GM18873 (cell line): ENCODE data around the gene HELB.

ENCODE experiments used
- ATAC-seq: cut with Tn5 transposase; IDR thresholded peaks from one replicate; pipeline ENCODE4 v1.9.1; 2021; ENCODE audit warnings: mild to moderate bottlenecking, moderate library complexity, moderate number of reproducible peaks; ENCODE audit not compliant: unreplicated experiment, low FRiP score

HELB gene

GRCh38 chr12:66301944-66302826, at the start of gene HELB:
HELB (plus strand) TSS chr12:66302493; CDS start chr12:66302604, 111 bp downstream.
- peak; percentile 82 for ATAC-seq

GRCh38 chr12:66252771-66253170, 49.5 kb upstream of the HELB start:
- ATAC-seq, result no peak

GRCh38 chr12:66255737-66256136, 46.6 kb upstream of the HELB start:
- no peak for ATAC-seq

DNA sequence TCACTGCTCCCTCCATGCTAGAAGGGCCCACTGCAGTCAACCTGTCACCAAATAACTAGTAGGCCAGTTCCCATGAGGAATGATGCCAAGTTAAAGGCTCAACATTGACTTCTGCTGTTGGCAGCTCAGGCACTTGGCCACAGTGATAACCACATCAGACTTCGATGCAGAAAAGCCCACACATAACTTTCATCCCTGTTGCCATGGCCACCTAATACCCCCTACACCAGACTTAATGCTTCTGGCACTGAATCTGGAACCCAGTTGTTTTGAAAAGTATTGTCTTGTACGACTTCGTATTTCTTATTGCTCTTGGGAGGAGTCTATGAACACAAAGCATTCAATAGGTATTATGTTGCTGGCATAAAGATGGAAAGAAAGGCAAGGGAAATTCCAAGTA, 44.3 kb upstream of the HELB start:
- ATAC-seq, result no peak

DNA sequence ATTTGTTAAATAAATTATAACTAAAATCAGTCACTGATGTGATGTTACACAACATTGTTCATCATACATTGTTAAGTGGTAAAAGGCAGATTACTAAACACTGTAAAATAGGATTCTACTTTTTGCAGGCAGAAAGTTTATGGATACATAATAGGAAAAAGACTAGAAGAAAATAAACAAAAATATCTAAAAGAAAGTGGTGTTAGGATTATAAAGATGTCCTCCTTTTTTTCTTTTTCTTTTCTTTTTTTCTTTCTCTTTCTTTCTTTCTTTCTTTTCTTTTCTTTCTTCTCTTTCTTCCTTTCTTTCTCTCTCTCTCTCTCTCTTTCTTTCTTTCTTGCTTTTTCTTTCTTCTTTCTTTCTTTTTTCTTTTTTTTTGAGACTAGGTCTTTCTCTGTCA, 39.6 kb upstream of the HELB start:
- ATAC-seq, result no peak

DNA sequence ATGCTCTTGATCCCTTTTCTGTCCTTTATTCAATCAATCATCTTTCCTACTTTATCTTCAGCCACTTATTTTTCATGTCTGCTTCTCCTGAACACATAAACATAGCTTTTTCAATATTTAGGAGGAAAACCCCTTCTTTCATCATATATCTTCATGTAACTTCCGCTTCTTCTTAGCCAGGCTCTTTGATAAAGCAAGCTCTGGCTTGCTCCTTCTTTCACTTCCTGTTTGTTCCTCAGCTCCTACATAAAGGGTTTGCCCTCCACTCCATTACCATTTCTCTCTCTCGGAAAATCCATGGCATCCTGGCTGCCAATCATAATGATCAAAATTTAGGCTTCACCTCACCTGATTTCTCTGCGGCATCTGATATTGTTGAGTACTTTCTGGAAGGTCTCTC, 33.7 kb upstream of the HELB start:
- no peak for ATAC-seq

- ATAC-seq, result no peak
Measured at GRCh38 chr12:66269142-66269541, 33.2 kb upstream of the HELB start.

DNA sequence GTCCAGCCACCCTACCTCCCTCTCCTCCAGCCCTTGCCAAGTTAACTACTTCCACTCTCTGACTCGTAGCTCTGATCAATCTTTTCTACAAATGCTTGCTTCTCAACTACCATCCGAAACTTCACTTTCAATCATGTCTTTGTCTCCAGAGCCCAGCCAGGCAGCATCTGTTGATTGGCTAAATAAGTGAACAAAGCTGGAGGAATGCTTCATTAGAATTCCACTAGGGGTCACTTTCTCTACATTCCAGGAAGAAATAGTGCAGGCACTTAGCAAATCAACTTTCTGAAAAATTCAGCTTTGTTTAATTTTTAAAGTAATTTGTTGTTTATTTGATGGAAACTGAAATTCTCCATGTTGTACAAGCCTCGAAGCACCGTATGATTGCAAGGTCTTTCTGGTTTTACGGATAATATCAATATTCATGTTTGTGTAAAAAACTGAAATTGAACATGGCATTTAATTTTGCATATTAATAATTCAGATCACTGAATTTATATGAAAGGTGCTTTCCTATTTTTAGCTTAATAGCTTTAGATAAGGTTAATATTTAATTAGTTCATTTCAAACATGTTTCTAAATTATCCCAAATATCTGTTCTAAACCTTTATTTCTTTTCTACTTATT, 32.4 kb upstream of the HELB start:
- ATAC-seq, result no peak

GRCh38 chr12:66270613-66271012, 31.7 kb upstream of the HELB start:
- no peak for ATAC-seq

DNA sequence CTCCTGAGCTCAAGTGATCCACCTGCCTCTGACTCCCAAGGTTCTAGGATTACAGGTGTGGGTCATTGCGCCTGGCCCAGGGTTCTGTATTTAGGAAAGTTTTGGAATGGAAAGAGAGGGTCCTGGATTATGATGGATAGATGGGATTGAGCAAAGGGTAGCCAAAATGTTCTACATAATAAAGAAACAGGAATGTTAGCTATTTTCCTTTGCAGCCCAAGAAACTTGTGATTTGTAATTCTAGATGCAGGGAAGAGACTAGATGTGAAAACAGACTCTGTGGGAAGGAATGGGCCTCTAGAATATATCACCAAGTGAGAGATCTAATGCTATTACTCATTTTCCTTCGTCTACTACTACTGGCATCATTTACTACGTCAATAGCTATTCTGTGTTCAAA, 29.6 kb upstream of the HELB start:
- ATAC-seq, result no peak

- no peak for ATAC-seq
Measured at GRCh38 chr12:66273147-66273546, 29.1 kb upstream of the HELB start.

- no peak for ATAC-seq
Measured at GRCh38 chr12:66275040-66275439, 27.3 kb upstream of the HELB start.

DNA sequence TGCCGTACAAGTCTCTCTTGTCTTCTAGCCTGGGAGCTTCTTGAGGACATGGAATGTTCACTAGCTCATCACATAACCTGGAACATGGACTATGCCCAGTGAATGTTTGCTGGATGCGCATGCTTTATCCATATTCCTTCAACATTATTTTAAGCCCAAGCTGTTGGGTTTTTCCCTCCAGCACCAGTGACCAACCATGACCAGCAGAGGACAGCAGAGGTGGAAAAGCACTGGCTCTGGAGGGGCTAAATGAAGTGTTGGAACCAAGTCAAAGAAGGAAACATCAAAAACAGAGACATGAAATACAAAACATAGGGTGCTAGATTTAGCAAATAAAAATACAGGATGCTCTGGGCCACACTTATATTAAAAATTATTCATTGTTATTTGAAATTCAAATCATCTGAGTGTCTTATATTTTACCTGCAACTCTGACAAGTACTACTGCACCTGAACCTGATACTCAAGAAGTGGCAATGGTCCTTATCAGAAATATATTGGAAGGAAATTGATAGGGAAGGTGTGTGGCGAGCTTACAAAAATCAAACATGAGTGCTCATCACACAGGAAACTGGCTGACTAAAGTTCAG, 23.1 kb upstream of the HELB start:
- no peak for ATAC-seq

DNA sequence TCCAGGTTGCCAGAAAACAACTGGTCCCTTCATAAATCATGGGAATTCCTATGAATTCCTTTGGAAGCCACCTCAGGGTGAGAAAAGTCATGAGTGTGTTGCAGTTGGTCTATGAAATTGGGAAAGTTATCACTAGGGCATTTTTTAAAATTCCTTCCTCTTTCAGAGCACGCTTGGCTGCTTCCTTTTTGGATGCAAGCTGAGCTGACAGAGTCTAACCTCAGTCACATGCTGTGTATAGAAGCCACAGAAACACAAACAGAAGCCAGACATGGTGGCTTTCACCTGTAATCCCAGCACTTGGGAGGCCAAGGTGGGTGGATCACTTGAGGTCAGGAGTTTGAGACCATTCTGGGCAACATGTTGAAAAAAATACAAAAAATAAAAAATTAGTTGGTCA, 21.7 kb upstream of the HELB start:
- ATAC-seq, result no peak

- ATAC-seq, result no peak
Measured at GRCh38 chr12:66282244-66282643, 20.0 kb upstream of the HELB start.

DNA sequence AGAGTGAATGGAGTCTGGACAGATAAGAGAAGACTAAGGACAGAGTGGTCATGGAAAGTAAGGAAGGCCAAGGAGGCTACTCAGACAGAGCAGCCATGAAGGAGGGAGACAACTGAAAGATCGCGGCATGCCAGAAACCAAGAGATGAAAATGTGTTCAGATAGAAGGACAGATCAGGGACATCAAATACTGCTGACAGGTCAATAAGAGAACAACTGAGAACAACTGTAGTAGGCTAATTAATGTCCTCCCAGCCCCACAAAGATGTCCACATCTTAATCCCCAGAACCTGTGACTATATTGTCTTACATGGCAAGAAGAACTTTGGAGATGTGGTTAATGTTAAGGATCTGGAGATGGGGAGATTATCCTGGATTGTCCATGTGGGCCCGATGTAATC, 15.0 kb upstream of the HELB start:
- no peak for ATAC-seq

DNA sequence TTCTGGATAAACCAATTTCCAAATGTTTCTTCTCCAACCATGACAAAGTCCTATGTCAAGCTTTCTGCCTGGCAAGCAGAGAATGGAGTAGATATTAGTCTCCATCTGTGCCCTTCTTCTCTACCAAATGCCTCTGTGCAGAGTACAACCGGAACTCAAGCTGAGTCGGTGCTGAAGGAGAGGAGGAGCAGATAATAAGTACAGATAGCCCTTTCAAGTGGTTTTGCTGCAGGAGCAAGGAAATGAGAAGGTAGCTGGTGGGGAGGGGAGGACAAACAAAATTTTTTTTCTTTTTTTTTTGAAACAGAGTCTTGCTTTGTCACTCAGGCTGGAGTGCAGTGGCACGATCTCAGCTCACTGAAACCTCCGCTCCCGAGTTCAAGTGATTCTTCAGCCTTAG, 14.2 kb upstream of the HELB start:
- no peak for ATAC-seq

GRCh38 chr12:66289485-66289884, 12.8 kb upstream of the HELB start:
- no peak for ATAC-seq

GRCh38 chr12:66290716-66291200, 11.5 kb upstream of the HELB start:
- ATAC-seq, result no peak

DNA sequence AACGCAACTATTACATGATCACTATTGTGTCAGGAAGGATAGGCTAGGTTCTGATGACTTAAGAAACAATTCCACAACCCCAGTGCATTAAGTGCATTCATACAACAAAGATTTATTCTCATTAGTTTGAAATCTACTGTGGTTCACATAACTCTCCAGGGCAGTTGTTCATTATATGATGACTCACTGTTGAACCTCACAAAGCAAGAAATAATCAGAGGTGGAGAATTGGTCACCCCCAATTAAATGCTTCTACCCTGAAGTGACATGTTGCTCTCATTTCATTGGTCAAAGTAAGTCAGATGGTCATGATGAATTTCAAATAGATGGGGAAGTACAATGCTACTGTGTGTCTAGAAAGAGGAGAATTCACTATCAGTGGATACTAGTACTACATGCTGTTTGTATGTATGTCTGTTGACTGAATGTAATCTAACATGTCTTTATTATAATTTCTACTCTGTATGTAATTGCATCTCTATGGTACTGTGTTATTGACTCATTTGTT, 6.1 kb upstream of the HELB start:
- ATAC-seq, result no peak

GRCh38 chr12:66297080-66297479, 5.2 kb upstream of the HELB start:
- no peak for ATAC-seq
